RWPE1 (cell line): Measurements from ENCODE around the gene SDF2L1.

Experiments
- CTCF ChIA-PET: fragments of 350-600 bp; sonication (Branson Sonifier 250); formaldehyde crosslinking; extraction: SDS; loops from one replicate; lab custom pipeline; 2021; lab: Yijun Ruan, JAX
- POLR2A ChIA-PET: fragments of 400-600 bp; formaldehyde crosslinking; extraction: SDS; loops from one replicate; lab custom pipeline; 2020; ENCODE audit warnings: antibody characterized with exemption; ENCODE audit not compliant: low non-redundant PET; lab: Yijun Ruan, JAX
- DNase-seq: peaks from one replicate; pipeline ENCODE4 v3.0.0; 2012; ENCODE audit warnings: low spot score
- H3K27ac ChIP-seq: fragments of 450-650 bp; 2 replicates; pipeline ENCODE4 v1.5.1; 2017
- CTCF ChIP-seq: fragments of 450-650 bp; conservative IDR thresholded peaks from 2 replicates; pipeline ENCODE4 v1.5.1; 2017; ENCODE audit warnings: low read depth, mild to moderate bottlenecking

SDF2L1 gene

GRCh38 chr22:21680830-21681565 is 38.9 kb downstream of the SDF2L1 start:
- ChIA-PET POLR2A (no interaction called here), CTCF (no interaction called here)
- TF ChIP-seq CTCF: no peak
- DNase-seq: no peak
- no peak overlapping the region for H3K27ac ChIP-seq

DNA sequence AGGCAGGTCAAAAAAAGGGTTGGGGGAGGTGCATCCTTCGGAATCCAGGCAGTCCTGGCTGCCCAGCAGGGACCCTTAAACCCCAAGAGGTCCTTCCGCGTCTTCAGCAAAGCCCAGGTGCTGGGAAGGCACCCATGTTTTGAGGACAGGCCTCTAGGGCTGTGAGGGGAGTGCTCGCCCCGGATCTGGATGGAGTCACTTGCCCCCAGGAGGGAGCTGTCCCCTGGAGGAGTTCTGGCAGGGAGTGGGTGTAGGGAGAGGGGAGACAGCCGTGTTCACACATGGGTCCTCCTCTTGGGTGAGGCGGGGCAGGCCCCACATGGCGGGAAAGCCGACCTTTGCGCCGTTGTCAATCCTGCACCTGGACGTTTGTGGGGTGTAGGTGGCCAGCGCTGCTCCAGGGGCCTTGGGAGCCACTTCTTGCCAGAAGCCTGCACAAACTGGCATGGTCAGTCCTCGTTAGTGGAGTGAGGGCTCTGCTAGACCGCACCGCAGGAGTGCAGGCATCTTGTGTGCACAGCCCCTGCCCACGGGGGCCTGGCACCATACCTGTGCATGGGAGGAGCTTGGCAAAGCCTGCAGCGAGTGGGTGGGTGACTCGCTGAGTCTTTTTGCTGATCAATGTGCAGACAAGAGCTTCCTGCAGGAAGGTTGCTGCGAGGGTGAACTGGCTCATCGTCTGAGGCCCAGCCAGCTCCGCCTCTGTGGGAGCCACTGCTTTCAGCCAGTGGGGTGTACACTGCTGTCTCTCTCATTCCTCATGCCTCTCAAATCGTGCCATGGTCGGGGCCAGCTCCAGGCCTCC is 39.7 kb downstream of the SDF2L1 start:
- ChIA-PET POLR2A (no interaction called here), CTCF (no interaction called here)
- no peak for DNase-seq

DNA sequence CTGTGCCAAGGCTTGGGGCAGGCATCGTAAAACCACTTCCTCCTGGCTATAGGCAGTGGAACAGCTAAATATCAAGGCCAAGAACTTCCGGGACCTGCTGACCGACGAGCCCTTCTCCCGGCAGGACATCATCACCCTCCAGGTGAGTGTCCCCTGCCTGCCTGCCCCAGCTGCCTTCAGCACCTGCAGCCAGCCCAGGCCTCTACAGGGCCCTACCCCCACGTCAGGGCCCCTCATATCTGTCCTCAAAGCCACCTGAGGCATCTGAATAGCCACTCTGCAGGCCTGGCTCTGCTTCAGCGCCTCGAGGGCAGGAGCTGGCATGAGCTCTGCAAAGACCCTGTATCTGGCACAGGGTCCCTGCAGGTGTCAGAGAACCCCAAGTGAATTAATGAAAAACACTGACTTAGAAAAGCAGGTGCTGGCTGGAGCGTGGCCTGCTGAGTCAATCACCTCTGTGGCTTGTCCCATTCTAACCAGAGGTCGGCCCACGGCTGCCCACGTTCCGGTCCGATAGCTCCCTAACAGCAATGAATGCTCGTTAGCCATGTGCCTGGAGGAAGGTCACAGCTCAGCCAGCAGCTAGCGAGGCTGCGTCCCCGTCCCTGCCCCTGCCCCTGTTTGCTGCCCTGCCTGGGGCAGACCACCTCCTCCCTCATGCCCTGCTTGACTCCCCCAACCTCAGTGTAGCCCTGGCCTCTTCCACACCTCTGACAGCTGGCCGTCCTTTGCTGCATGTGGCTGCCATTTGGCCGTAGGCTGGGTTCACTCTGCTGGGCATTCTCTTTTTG is 40.5 kb downstream of the SDF2L1 start:
- peak overlapping the region; percentile 21; the same call in 1 of the 2 replicates for H3K27ac ChIP-seq
- TF ChIP-seq CTCF: no peak
- CTCF ChIA-PET: no interaction called here
- POLR2A ChIA-PET: no interaction called here
- no peak for DNase-seq

More for the DNA sequence above, 39.7 kb downstream of the SDF2L1 start:
- peak overlapping the region; percentile 21 for H3K27ac ChIP-seq
- TF ChIP-seq CTCF: no peak

- ChIA-PET CTCF (no interaction called here), POLR2A (no interaction called here)
These were observed 41.3 kb downstream of the SDF2L1 start for GRCh38 chr22:21683401-21683811.

GRCh38 chr22:21684492-21685163 is 42.5 kb downstream of the SDF2L1 start:
- TF ChIP-seq CTCF: no peak
- DNase-seq: no peak
- ChIA-PET POLR2A (no interaction called here), CTCF (no interaction called here)
- no peak overlapping the region for H3K27ac ChIP-seq

More at GRCh38 chr22:21683401-21683811, 41.3 kb downstream of the SDF2L1 start:
- no peak for TF ChIP-seq CTCF
- H3K27ac ChIP-seq: no peak overlapping the region
- no peak for DNase-seq

- DNase-seq: no peak
- ChIA-PET POLR2A (no interaction called here), CTCF (no interaction called here)
- no peak overlapping the region for H3K27ac ChIP-seq
- no peak for TF ChIP-seq CTCF
These were observed 43.0 kb downstream of the SDF2L1 start for GRCh38 chr22:21685164-21685513.
